H1 (cell line): Measurements from ENCODE around the gene GAR1. TPM values are rescaled to one million over a fixed set of nuclear protein-coding genes. Genes with fewer than 3 reads are reported as not detected.

Source experiments
- CTCF ChIA-PET: fragments of 300-600 bp; sonication (Branson Sonifier 250); formaldehyde crosslinking; loops from one replicate; lab custom pipeline; 2021; ENCODE audit not compliant: partially characterized antibody; lab: Charles Lee
- POLR2A ChIA-PET: fragments of 300-600 bp; sonication (Branson Sonifier 250); formaldehyde crosslinking; loops from one replicate; lab custom pipeline; 2021; ENCODE audit warnings: inconsistent platforms; ENCODE audit not compliant: partially characterized antibody; lab: Charles Lee
- DNase-seq, 2 experiments: peaks; one replicate each; pipeline versions ENCODE4 v3.0.0 to v3.0.0-alpha.2; 2010 to 2022; ENCODE audit warnings: low spot score in 2 of 2, low read depth in 1 of 2, mixed read lengths in 1 of 2
- FAIRE-seq: peaks from 2 replicates; lab custom pipeline; 2011; peaks lifted over from hg19 to GRCh38; lab: Jason Lieb, UNC
- H2AFZ ChIP-seq: 2 replicates; pipeline ENCODE4 v1.8.1; 2012; ENCODE audit warnings: low read length, inconsistent platforms
- H2AK5ac ChIP-seq: 2 replicates; pipeline ENCODE4 v1.6.1; 2013; ENCODE audit warnings: low read depth, low read length
- H2BK120ac ChIP-seq: replicated peaks from 2 replicates; pipeline ENCODE3; 2013; ENCODE audit warnings: low read depth, low read length, inconsistent platforms
- H2BK12ac ChIP-seq: 2 replicates; pipeline ENCODE4 v1.6.1; 2013; ENCODE audit warnings: low read depth, low read length
- H2BK15ac ChIP-seq: 2 replicates; pipeline ENCODE4 v1.6.1; 2013; ENCODE audit warnings: low read length
- H2BK20ac ChIP-seq: 2 replicates; pipeline ENCODE4 v1.6.1; 2013; ENCODE audit warnings: low read length
- H2BK5ac ChIP-seq: 2 replicates; pipeline ENCODE4 v1.6.1; 2013; ENCODE audit warnings: low read depth, low read length
- H3K14ac ChIP-seq: 2 replicates; pipeline ENCODE4 v1.6.1; 2013; ENCODE audit warnings: inconsistent platforms; ENCODE audit not compliant: insufficient read length
- H3K18ac ChIP-seq: 2 replicates; pipeline ENCODE4 v1.6.1; 2013; ENCODE audit warnings: low read length; ENCODE audit errors: extremely low read depth
- H3K23ac ChIP-seq: 2 replicates; pipeline ENCODE4 v1.6.1; 2013; ENCODE audit warnings: inconsistent platforms; ENCODE audit not compliant: insufficient read length
- H3K23me2 ChIP-seq: 2 replicates; pipeline ENCODE4 v1.6.1; 2013; ENCODE audit warnings: low read depth, low read length
- H3K27ac ChIP-seq: 2 replicates; pipeline ENCODE4 v1.6.1; 2011; ENCODE audit warnings: low read depth, low read length, inconsistent platforms
- H3K27me3 ChIP-seq, 4 experiments: replicated peaks in 1 of 4; 1 replicate in 1 of 4; 2 replicates in 3 of 4; pipeline versions ENCODE4 v1.6.1 to v1.8.1; 2011 to 2013; ENCODE audit warnings: low read length in 3 of 4, mild to moderate bottlenecking in 3 of 4, inconsistent platforms in 2 of 4, mixed read lengths in 2 of 4, moderate library complexity in 1 of 4; ENCODE audit not compliant: control insufficient read depth in 3 of 4, insufficient read depth in 3 of 4; ENCODE audit errors: extremely low read depth in 1 of 4
- H3K36me3 ChIP-seq, 4 experiments: 2 replicates each; pipeline versions ENCODE4 v1.6.1 to v1.8.1; 2011 to 2013; ENCODE audit warnings: mild to moderate bottlenecking in 4 of 4, low read length in 3 of 4, moderate library complexity in 2 of 4, control low read depth in 1 of 4, inconsistent platforms in 1 of 4; ENCODE audit not compliant: insufficient read depth in 4 of 4, control insufficient read depth in 2 of 4
- H3K4ac ChIP-seq: replicated peaks from 2 replicates; pipeline ENCODE3; 2013; ENCODE audit warnings: low read length, low read depth, mixed read lengths, inconsistent platforms; ENCODE audit not compliant: insufficient read length
- H3K4me1 ChIP-seq, 4 experiments: replicated peaks in 1 of 4; 1 replicate in 1 of 4; 2 replicates in 3 of 4; pipeline versions ENCODE4 v1.6.1 to v1.8.1; 2011 to 2013; ENCODE audit warnings: low read length in 3 of 4, inconsistent platforms in 2 of 4, mixed read lengths in 1 of 4; ENCODE audit not compliant: insufficient read depth in 4 of 4, control insufficient read depth in 3 of 4
- H3K4me2 ChIP-seq, 2 experiments: 2 replicates each; pipeline versions ENCODE4 v1.6.1 to v1.8.1; 2011 to 2013; ENCODE audit warnings: low read depth in 2 of 2, low read length in 2 of 2, control low read depth in 1 of 2, inconsistent platforms in 1 of 2, mild to moderate bottlenecking in 1 of 2; ENCODE audit not compliant: insufficient read depth in 1 of 2
- H3K4me3 ChIP-seq, 4 experiments: fragments of 200-600, 300-600 bp in 1 of 4; sonication (generic), shearing (Covaris generic), sonication (Bioruptor Twin) in 1 of 4; 2 replicates each; pipeline versions ENCODE4 v1.5.1 to v1.8.1; 2011 to 2016; ENCODE audit warnings: low read length in 4 of 4, low read depth in 3 of 4, control low read depth in 2 of 4, inconsistent platforms in 2 of 4, mild to moderate bottlenecking in 2 of 4, mixed read lengths in 1 of 4, moderate library complexity in 1 of 4; ENCODE audit not compliant: insufficient read depth in 2 of 4; ENCODE audit errors: extremely low read depth in 1 of 4
- H3K56ac ChIP-seq: replicated peaks from 2 replicates; pipeline ENCODE3; 2013; ENCODE audit warnings: low read depth, mild to moderate bottlenecking, mixed read lengths, low read length, inconsistent platforms; ENCODE audit not compliant: insufficient read length
- H3K79me1 ChIP-seq: 2 replicates; pipeline ENCODE4 v1.6.1; 2013; ENCODE audit warnings: low read depth, low read length, control low read depth
- H3K79me2 ChIP-seq, 2 experiments: 2 replicates each; pipeline versions ENCODE4 v1.6.1 to v1.8.1; 2012 to 2013; ENCODE audit warnings: low read length in 2 of 2, mild to moderate bottlenecking in 2 of 2, inconsistent platforms in 1 of 2; ENCODE audit not compliant: insufficient read depth in 2 of 2, control insufficient read depth in 1 of 2
- H3K9ac ChIP-seq, 4 experiments: replicated peaks in 1 of 4; 1 replicate in 1 of 4; 2 replicates in 3 of 4; pipeline versions ENCODE4 v1.6.1 to v1.8.1; 2011 to 2013; ENCODE audit warnings: low read depth in 3 of 4, low read length in 3 of 4, control low read depth in 2 of 4, mild to moderate bottlenecking in 2 of 4, moderate library complexity in 2 of 4, inconsistent platforms in 1 of 4; ENCODE audit errors: extremely low read depth in 1 of 4
- H3K9me3 ChIP-seq, 2 experiments: 2 replicates each; pipeline versions ENCODE4 v1.6.1 to v1.8.1; 2012 to 2013; ENCODE audit warnings: mild to moderate bottlenecking in 2 of 2, moderate library complexity in 2 of 2, control low read depth in 1 of 2, inconsistent platforms in 1 of 2, low read depth in 1 of 2, low read length in 1 of 2, mixed read lengths in 1 of 2; ENCODE audit not compliant: insufficient read depth in 2 of 2
- H4K20me1 ChIP-seq, 2 experiments: replicated peaks in 1 of 2; 2 replicates each; pipeline versions ENCODE3 to v1.8.1; 2011 to 2013; ENCODE audit warnings: inconsistent platforms in 2 of 2, low read length in 2 of 2, mild to moderate bottlenecking in 1 of 2; ENCODE audit not compliant: insufficient read depth in 2 of 2, control insufficient read depth in 1 of 2
- H4K5ac ChIP-seq: 2 replicates; pipeline ENCODE4 v1.6.1; 2013; ENCODE audit warnings: low read length, low read depth, mixed read lengths, inconsistent platforms; ENCODE audit not compliant: insufficient read length
- H4K8ac ChIP-seq: 2 replicates; pipeline ENCODE4 v1.8.0; 2013; ENCODE audit warnings: mild to moderate bottlenecking, moderate library complexity, low read length, inconsistent platforms; ENCODE audit not compliant: insufficient read depth; ENCODE audit errors: extremely low read depth
- H4K91ac ChIP-seq: replicated peaks from 2 replicates; pipeline ENCODE3; 2013; ENCODE audit warnings: low read length, mixed read lengths, inconsistent platforms; ENCODE audit not compliant: insufficient read length
- ASH2L ChIP-seq: fragments of 200-600, 300-600 bp; sonication (generic); IDR thresholded peaks from one replicate; pipeline ENCODE4 v1.7.1; 2017; ENCODE audit warnings: low read length
- CEBPB ChIP-seq: IDR thresholded peaks from 2 replicates; pipeline ENCODE4 v1.6.1; 2012; ENCODE audit warnings: low read depth, low read length
- CHD1 ChIP-seq: IDR thresholded peaks from 2 replicates; pipeline ENCODE4 v1.6.1; 2012; ENCODE audit warnings: low read depth, low read length, improper control_type of control experiment
- CHD2 ChIP-seq: IDR thresholded peaks from 2 replicates; pipeline ENCODE4 v1.6.1; 2012; ENCODE audit warnings: low read length, improper control_type of control experiment
- FOSL1 ChIP-seq: IDR thresholded peaks from 2 replicates; pipeline ENCODE4 v1.6.1; 2011; ENCODE audit warnings: mild to moderate bottlenecking, low read depth, low read length, moderate library complexity; ENCODE audit not compliant: insufficient read depth
- GABPA ChIP-seq: IDR thresholded peaks from 2 replicates; pipeline ENCODE4 v1.6.1; 2011; ENCODE audit warnings: mild to moderate bottlenecking, low read length, moderate library complexity, borderline replicate concordance; ENCODE audit not compliant: insufficient read depth
- KDM1A ChIP-seq: fragments of 200-600, 300-600 bp; sonication (generic); IDR thresholded peaks from 2 replicates; pipeline ENCODE4 v1.7.1; 2016; ENCODE audit warnings: mild to moderate bottlenecking, low read length, borderline replicate concordance
- KDM4A ChIP-seq: IDR thresholded peaks from one replicate; pipeline ENCODE4 v1.7.1; 2012; ENCODE audit warnings: low read depth, mild to moderate bottlenecking, moderate library complexity, low read length, inconsistent platforms; ENCODE audit not compliant: severe bottlenecking
- POLR2AphosphoS5 ChIP-seq: IDR thresholded peaks from 2 replicates; pipeline ENCODE4 v1.6.1; 2011; ENCODE audit warnings: low read depth, low read length
- RNF2 ChIP-seq: fragments of 200-900, 300-1000 bp; sonication (generic); IDR thresholded peaks from 2 replicates; pipeline ENCODE4 v1.7.1; 2016; ENCODE audit warnings: borderline replicate concordance, low read depth, mild to moderate bottlenecking, antibody characterized with exemption, low read length; ENCODE audit not compliant: poor library complexity, severe bottlenecking; ENCODE audit errors: missing control alignments
- RXRA ChIP-seq: IDR thresholded peaks from 2 replicates; pipeline ENCODE4 v1.6.1; 2011; ENCODE audit warnings: low read depth, mild to moderate bottlenecking, low read length, moderate library complexity; ENCODE audit not compliant: insufficient read depth
- SAP30 ChIP-seq: fragments of 300-600 bp; sonication (generic); IDR thresholded peaks from 2 replicates; pipeline ENCODE4 v1.7.1; 2012; ENCODE audit warnings: low read length, moderate library complexity, mild to moderate bottlenecking, inconsistent platforms; ENCODE audit not compliant: insufficient read depth, insufficient replicate concordance
- SP4 ChIP-seq: IDR thresholded peaks from 2 replicates; pipeline ENCODE4 v1.6.1; 2012; ENCODE audit warnings: low read length, inconsistent platforms
- TEAD4 ChIP-seq: IDR thresholded peaks from 2 replicates; pipeline ENCODE4 v1.6.1; 2012; ENCODE audit warnings: low read depth, low read length, inconsistent platforms, mixed read lengths
- WGBS, 2 experiments: shearing (Covaris generic) in 1 of 2; methylation state at CpG; one replicate each; pipeline versions ENCODE4 v1.1.6 to v1.1.7; 2013 to 2015; ENCODE audit warnings: low lambda C conversion rate in 2 of 2, mixed read lengths in 2 of 2, inconsistent platforms in 1 of 2, low coverage in 1 of 2, missing lambda C conversion rate in 1 of 2; ENCODE audit not compliant: insufficient replicate concordance in 2 of 2, insufficient coverage in 1 of 2, insufficient read length in 1 of 2; ENCODE audit errors: extremely low coverage in 1 of 2, missing lambda C conversion rate in 1 of 2; 5-methylcytosine and 5-hydroxymethylcytosine counted together
- polyA plus RNA-seq, 7 experiments: library from polyadenylated mRNA; depleted of rRNA in 3 of 7; stranded (reverse) in 5 of 7; unstranded in 2 of 7; fragments of >200 nt in 5 of 7; fragments of 200-250 nt in 2 of 7; gene quantifications; 1 replicate in 5 of 7; 2 replicates in 1 of 7; 4 replicates in 1 of 7; pipeline versions ENCODE4 v1.2.1 to v1.2.3, GENCODE V29; 2011 to 2013; ENCODE audit warnings: missing spikeins in 2 of 7, mixed read lengths in 2 of 7
- total RNA-seq: library from RNA; stranded (reverse); fragmentation: NEBNext Ultra II Directional; extraction: Animal tissue kit (Norgen Biotek cat#: 25700); gene quantifications from 2 replicates; pipeline ENCODE4 v1.2.1, GENCODE V29; 2021

Gene GAR1
- total and polyA plus RNA-seq, 2 of the 8 experiments (the other 6 are each of a cell fraction or from before 2014, with no cell fraction given) = 14.5 to 37.5 TPM

DNA sequence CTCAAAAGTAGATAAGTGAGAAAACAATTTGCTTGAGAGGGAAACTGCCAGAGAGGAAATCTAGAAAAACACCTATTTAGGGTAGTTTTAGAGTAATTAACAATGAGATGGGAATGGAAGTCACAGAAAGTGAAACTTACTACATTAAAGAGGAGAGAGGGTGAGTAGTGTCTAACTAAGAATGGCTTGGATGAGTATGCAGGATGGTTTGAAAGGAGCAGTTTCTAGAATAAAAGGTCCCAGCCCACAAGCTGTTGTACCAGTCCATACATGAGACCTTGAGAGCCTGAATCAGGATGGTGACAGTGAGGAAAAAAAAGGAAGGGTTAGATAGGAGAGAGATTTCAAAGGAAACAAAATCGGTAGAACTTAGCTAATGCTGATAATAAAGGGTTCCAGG is 1.3 kb downstream of the GAR1 start:
- FAIRE-seq = no peak
- H2AK5ac ChIP-seq = no peak overlapping the region
- 80% methylated on average over 1 of the region's 1 CpG; no CpG with 5 or more reads in 1 of the 2 experiments for WGBS, 2 experiments
- no peak for TF ChIP-seq RNF2
- no peak for TF ChIP-seq KDM4A
- TF ChIP-seq FOSL1 = no peak
- TF ChIP-seq ASH2L = no peak
- TF ChIP-seq TEAD4 = no peak
- no peak for TF ChIP-seq KDM1A
- no peak for TF ChIP-seq SP4
- no peak for TF ChIP-seq CEBPB
- TF ChIP-seq GABPA = no peak
- TF ChIP-seq CHD1 = no peak
- TF ChIP-seq RXRA = no peak
- no peak for TF ChIP-seq POLR2AphosphoS5
- TF ChIP-seq SAP30 = no peak
- TF ChIP-seq CHD2 = no peak

More for the DNA sequence above, 1.3 kb downstream of the GAR1 start:
- H3K4ac ChIP-seq = no peak overlapping the region
- no peak overlapping the region for H2BK120ac ChIP-seq
- H3K79me1 ChIP-seq = peaks cover 3% of the 10 kb centered on the region
- H3K27me3 ChIP-seq = no peaks in the 10 kb centered on the region
- H2BK5ac ChIP-seq = no peak overlapping the region
- peaks cover 0 to 2% of the 10 kb centered on the region in 2 experiments for H4K20me1 ChIP-seq
- H4K5ac ChIP-seq = no peak overlapping the region
- H3K27ac ChIP-seq = no peak overlapping the region
- peak overlapping the region; percentile 40 to 93 for H3K4me2 ChIP-seq
- DNase-seq = no peak
- ChIA-PET CTCF (interaction anchor here (1.1 to 2.4 kb wide), 4 partner anchors 10 to 116 kb away, joined by 3 to 8 read pairs (median 5); partner anchors contain the start of genes CASP6 and RRH), POLR2A (interaction anchor here (1.0 kb wide), 1 partner anchor 8 kb away, joined by 3 read pairs; no protein-coding TSS in a partner anchor)
- no peak overlapping the region for H3K56ac ChIP-seq
- H3K36me3 ChIP-seq = peaks cover 10 to 45% (median 26%) of the 10 kb centered on the region in 4 experiments
- peaks cover 14 to 56% of the 10 kb centered on the region in 2 experiments for H3K79me2 ChIP-seq
- no peak overlapping the region for H4K8ac ChIP-seq
- H2BK15ac ChIP-seq = no peak overlapping the region
- H4K91ac ChIP-seq = no peak overlapping the region
- no peaks in the 10 kb centered on the region for H3K9me3 ChIP-seq
- no peak overlapping the region for H2AFZ ChIP-seq
- peaks cover 5% of the 10 kb centered on the region for H3K23me2 ChIP-seq
- H3K14ac ChIP-seq = no peak overlapping the region
- no peak overlapping the region for H3K18ac ChIP-seq
- H2BK20ac ChIP-seq = no peak overlapping the region
- H3K23ac ChIP-seq = no peak overlapping the region
- no peaks in the 10 kb centered on the region; a peak in 2 of 7 replicates for H3K4me1 ChIP-seq
- peak overlapping the region; percentile 82 to 98 (median 90); a peak in 7 of 8 replicates for H3K4me3 ChIP-seq
- H2BK12ac ChIP-seq = no peak overlapping the region
- peak overlapping the region in 2 of 4 experiments; percentile 57 to 91; a peak in 1 of 7 replicates for H3K9ac ChIP-seq
